Anterior cingulate cortex (tissue), 58 donors: ENCODE data around the gene RAB20.

ENCODE experiments used
- DNase-seq, 58 donors: peaks; one replicate each; lab custom pipeline; 2025; lab: John Stamatoyannopoulos, UW

The RAB20 gene

DNA sequence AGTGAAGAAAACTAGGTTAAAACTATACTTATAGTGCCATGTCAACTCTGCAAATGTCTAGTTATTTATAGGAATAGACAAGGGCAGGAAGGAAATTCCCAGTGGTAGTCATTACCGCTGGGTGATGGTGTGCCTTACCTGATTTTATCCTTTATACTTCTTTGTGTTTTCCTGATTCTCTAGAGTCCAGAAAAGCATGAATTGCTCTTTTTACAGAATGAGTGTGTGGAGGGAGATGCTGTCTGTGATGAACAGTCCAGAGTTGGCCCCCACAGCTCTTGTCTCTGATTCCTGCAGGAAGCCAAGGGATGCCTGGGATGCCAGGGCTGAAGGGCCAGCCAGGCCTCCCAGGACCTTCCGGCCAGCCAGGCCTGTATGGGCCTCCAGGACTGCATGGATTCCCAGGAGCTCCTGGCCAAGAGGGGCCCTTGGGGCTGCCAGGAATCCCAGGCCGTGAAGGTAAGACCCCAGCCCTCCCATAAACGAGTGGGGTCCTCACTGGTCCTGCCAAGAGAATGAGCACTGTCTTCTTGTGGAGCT is 83.7 kb downstream of the RAB20 start:
- no peak for DNase-seq

DNA sequence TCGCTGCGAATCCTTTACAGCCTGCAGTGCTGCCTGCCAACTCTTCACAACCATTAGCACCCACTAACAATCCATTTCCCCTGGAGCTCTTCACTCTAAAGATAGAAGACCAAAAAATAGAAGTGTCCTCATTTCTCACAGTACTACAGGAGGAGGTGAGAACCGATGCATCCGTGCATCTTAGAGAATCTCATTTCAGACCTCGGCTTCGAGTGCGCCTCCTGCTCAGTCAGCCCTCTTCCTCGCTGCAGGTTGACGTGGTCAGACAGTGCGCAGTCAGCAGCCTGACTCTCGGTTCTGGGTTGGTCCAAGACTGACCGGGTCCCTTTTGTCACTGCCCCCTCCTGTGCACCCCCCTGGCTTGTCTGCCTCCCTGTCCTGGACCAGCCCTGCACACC is 85.3 kb downstream of the RAB20 start:
- DNase-seq: peak in 6 of 58 donors; percentile 6 to 50 (median 20)

DNA sequence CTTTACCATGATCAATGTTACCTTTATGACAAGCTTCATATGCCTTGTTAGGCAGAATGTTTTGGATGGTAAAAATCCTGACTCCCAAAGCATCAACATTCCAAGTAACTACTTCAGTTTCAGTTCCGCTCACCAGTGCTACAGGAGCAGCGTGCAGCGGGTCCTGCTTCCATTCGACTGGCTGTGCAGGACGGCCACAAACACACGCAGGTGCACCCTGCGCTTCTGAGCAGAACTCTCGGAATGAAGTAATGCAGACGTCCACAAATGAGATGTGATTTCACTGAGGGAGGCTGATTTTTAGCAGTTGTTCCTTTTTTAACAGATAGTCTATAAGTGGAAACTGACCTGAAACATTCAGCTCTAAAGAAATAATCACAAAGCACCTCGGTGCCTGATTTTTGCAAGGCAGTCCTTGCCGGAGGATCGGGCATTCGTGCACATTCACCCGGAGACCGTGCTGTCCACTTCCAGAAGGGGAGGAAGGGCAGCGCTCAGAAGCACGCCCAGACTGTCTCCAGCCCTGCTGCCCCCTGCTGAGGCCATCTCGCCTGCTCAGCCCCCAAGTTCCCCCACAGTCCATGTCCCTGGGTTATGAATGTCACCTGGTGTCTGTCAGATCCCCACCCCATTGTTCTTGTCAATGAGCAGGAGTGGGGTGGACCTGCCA is 85.8 kb downstream of the RAB20 start:
- DNase-seq: peak in 1 of 58 donors; percentile 50

DNA sequence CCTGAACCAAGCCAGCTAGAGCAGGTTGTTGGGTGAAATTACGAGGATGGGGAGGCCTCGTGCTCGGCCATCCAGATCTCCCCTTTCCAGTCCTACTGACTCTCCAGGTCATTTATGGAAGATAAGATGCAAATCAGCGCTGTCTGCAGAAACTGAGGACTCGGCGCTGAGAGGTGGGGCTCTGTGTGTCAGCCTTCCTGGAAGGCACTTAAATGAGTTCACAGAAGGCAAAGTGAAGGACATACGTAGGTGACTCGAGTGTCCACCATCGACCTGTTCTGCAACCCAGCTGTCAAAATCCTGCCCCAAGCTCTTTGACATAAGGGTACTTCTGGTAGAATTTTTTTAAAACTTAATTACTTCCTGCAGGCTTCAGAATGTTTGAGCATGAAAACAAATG is 86.4 kb downstream of the RAB20 start:
- no peak for DNase-seq

DNA sequence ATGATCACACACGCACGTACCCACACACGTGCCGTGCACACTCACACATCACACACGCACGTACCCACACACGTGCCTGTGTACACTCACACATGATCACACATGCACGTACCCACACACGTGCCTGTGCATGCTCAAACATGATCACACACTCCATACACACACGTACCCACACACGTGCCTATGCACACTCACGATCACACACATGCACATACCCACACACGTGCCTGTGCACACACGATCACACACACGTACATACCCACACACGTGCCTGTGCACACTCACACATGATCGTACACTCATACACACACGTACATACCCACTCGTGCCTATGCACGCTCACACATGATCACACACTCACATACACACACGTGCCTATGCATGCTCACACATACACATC is 86.8 kb downstream of the RAB20 start:
- DNase-seq: no peak
